ES-I3 (cell line): ENCODE results near the gene SON.

ENCODE experiments used
- H3K36me3 ChIP-seq: 2 replicates; pipeline ENCODE4 v1.6.1; 2013; ENCODE audit warnings: mild to moderate bottlenecking, low read length, control low read depth, moderate library complexity; ENCODE audit not compliant: insufficient read depth
- H3K4me1 ChIP-seq: 2 replicates; pipeline ENCODE4 v1.6.1; 2013; ENCODE audit warnings: mild to moderate bottlenecking, control low read depth, low read length; ENCODE audit not compliant: insufficient read depth
- H3K9ac ChIP-seq: 2 replicates; pipeline ENCODE4 v1.6.1; 2013; ENCODE audit warnings: low read depth, mild to moderate bottlenecking, low read length, moderate library complexity
- H3K9me3 ChIP-seq: 2 replicates; pipeline ENCODE4 v1.6.1; 2013; ENCODE audit warnings: mild to moderate bottlenecking, low read length, moderate library complexity; ENCODE audit not compliant: control insufficient read depth, insufficient read depth

The SON gene

GRCh38 chr21:33531007-33531406 is 11.8 kb upstream of the SON start:
- H3K9me3 ChIP-seq: no peaks in the 10 kb centered on the region

DNA sequence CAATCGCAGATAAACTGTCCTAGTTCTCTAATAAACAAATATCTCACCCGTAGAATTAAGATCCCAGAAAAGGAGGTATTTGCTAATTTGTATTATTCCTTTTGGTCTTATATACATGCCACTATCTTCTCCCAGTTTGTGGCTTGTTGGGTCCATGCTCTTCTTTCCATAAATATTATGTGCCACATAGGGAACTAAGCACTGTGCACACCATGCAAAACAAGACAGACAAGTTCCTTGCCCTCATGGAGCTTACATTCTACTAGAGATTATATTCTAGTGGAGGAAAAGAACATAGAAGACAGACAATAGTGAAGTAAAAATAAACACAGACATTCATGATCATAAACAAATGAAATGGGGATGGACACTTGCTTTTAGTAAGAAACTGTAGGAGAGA is 5.6 kb upstream of the SON start:
- Histone ChIP-seq H3K4me1 (no peaks in the 10 kb centered on the region), H3K36me3 (peaks cover 51% of the 10 kb centered on the region), H3K9me3 (no peaks in the 10 kb centered on the region), H3K9ac (no peak overlapping the region)

More at GRCh38 chr21:33531007-33531406, 11.8 kb upstream of the SON start:
- H3K4me1 ChIP-seq: no peaks in the 10 kb centered on the region
- H3K36me3 ChIP-seq: peaks cover 67% of the 10 kb centered on the region
- no peak overlapping the region for H3K9ac ChIP-seq

DNA sequence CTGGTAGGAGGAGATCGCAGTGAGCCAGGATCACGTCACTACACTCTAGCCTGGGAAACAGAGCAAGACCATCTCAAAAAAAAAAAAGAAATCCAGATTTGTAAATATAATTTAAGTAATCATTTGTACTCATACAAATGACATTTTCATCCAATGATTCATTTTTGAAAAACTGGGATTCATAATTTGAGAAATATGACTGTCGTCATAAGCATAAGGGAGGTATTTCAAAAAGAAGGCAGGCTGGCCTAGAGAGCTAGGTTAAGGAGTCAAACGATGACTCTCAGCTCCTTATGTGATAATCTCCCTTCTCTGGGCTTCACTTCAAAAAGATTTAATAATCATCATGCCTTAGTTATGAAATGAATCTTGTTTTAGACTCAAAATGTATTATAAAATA is 3.2 kb upstream of the SON start:
- Histone ChIP-seq H3K4me1 (no peaks in the 10 kb centered on the region), H3K36me3 (peaks cover 36% of the 10 kb centered on the region), H3K9ac (no peak overlapping the region)

DNA sequence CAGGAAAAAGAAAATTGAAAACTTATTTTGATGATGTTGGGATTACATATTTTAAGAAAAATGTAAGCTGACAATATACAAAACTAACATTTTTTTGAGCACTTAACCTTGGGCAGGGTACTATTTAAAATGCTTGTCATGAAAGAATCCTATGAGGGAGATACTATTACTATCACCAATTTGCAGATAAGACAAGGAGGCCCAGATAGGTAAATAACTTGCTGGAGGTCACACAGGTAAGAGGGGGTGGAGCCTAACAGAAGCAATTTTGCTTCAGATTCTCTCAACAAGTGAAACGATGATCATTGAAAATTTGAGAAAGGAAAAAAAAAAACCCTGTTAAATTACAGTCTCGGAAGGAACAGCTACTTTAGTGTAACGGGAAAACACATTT is 2.1 kb upstream of the SON start:
- peak overlapping the region; percentile 98; the same call in 1 of the 2 replicates for H3K9ac ChIP-seq
- H3K36me3 ChIP-seq: peaks cover 26% of the 10 kb centered on the region
- H3K4me1 ChIP-seq: no peaks in the 10 kb centered on the region
- H3K9me3 ChIP-seq: no peaks in the 10 kb centered on the region

More for the DNA sequence above, 3.2 kb upstream of the SON start:
- H3K9me3 ChIP-seq: no peaks in the 10 kb centered on the region

DNA sequence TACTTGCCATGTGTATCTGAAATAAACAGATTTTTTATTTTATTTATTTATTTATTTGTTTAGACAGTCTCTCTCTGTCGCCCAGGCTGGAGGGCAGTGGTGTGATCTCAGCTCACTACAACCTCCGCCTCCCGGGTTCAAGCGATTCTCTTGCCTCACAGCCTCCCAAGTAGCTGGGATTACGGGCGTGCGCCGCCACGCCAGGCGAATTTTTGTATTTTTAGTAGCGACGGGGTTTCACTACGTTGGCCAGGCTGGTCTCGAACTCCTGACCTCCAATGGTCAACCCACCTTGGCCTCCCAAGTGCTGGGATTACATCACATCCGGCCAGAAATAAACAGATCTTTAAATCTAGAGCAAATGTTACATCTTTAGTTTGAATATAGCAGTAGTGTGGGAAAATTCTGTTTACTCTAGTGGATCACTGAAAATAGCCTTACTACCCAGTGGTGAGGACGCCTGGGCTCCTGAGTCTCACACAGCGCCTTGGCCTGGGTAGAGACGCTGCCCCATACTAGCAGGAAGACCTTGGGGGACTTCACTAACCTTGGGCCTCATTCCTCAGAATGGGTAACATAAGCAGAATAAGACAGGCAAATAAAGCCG is 1.6 kb upstream of the SON start:
- peaks cover 22% of the 10 kb centered on the region for H3K36me3 ChIP-seq
- H3K4me1 ChIP-seq: no peaks in the 10 kb centered on the region
- peak overlapping the region; percentile 98 for H3K9ac ChIP-seq
- no peaks in the 10 kb centered on the region for H3K9me3 ChIP-seq

DNA sequence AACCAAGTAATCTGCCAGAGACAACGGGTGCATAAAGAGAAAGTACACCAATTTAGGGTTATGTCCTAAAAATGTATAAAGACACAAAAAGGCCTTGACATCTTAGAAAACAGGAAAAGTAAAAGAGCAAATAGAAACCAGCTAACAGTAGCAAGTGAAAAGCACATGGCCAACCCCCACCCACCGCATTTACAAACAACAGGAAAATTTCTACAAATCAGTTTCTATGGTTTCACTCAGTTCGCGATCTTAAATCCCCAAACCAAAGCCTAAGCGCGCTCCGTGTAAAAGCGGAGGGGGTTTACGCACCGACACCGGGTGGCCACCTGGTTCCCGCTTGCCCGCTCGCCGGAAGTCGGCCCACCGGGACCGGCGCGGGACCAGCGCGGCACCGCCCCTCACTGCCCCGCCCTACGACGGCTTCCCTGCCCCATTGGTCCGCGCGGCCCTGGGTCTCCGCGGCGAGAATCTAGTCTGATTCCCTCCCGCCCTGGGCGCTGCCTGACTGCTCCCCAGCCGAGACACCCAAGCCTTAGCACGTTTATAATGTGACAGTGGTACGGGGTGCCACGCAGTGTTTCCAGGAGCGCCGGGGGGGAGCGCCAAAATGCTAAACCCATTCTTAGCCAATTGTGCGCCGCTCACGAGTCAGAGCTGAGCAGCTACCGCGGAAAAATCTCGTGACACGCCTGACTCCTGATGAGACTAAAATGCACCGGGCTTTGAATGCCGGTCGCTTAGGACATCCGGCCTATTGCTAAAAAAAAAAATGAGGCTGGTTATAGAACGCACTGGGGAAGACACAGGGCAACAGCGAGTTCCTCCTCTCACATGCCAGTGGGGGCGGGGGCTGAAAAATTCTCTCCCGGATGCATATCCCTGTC is 840 bp upstream of the SON start, which contains the start of gene GART:
TSS of gene GART (minus strand) at position 362 of the 884 bp plus-strand sequence. CDS start 2,802 bp downstream, outside the sequence.
- Histone ChIP-seq H3K36me3 (peaks cover 16% of the 10 kb centered on the region), H3K4me1 (no peaks in the 10 kb centered on the region), H3K9ac (peak within 1 kb of the TSS; percentile 98), H3K9me3 (no peaks in the 10 kb centered on the region)

DNA sequence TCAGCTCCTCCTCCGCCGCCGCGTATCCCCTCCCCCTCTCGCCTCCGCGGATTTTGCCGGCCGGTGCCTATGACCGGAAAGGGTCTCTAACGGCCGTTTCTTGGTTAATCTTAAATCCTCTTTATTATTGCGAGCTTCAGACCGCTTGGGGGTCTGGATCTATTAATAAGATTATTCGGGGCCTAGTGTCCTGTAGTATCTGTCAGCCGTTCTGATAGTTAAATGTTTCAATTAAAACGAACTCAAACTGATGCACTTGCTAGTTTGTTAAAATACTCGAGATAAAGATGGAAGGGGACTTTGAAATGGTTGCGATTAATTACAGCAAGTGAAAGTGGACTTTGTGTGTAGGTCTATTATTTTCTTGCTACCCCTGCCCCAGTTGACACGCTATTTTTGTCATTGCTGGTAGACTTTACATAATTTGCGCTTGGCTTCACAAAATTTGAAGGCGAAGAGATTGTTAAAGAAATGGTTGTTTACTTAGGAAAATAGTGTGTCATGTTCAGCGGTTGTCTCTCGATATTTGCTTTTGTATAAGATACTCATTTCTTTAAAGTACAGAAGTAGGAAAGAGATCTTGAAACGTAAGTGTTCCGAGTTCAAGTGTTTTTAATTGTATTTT is 779 bp downstream of the SON start:
- Histone ChIP-seq H3K36me3 (no peaks in the 10 kb centered on the region), H3K9me3 (no peaks in the 10 kb centered on the region), H3K9ac (peak overlapping the region; percentile 98), H3K4me1 (no peaks in the 10 kb centered on the region)

DNA sequence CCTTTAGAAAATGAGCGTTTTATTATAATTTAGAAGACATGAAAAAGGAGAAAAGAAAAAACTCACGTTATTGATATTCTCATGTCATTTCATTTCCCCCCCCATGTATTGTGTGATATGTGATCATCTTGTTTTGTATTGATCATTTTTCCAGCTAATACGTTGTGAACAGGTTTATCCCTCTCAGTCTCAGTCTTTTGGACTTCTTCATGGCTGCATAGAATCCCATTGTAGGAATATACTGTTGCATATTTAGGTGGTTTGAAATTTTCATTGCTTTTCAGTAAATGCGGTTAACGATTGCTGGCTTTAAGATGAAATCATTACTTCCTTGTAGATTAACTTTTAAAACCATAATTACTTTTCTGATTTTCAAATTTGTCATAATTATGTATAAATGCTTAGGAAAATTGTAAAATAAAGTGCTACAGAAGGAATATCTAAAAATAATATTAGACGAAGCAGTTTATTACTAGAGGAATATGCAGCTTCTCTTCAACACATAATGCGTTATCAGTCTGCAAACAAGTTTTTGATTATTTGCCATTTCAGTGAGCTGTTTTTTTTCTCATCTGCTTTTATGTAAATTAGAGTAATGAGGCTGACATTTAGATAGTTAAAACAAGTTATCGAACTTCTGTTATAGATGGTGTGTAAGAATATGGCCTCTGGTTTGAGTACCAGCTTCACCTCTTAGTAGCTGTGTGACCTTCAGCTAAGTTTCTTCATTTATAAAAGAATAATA is 1.8 kb downstream of the SON start:
- peaks cover 2% of the 10 kb centered on the region for H3K36me3 ChIP-seq
- H3K4me1 ChIP-seq: no peaks in the 10 kb centered on the region
- no peaks in the 10 kb centered on the region for H3K9me3 ChIP-seq
- peak overlapping the region; percentile 98 for H3K9ac ChIP-seq

DNA sequence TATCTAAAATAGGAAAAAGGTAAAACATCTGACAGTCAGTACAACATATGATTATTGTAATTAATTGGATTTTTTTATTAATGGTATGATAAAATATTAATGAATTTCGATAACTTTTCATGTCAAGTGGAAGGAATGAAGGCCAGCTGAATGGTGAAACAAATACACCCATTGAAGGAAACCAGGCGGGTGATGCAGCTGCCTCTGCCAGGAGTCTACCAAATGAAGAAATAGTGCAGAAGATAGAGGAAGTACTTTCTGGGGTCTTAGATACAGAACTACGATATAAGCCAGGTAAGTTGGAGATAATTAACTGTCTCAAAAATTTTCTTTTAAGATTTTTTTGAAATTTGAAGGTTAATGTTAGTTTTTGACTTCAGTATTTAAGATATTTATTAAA is 3.2 kb downstream of the SON start:
- H3K9ac ChIP-seq: no peak overlapping the region
- peaks cover 11% of the 10 kb centered on the region for H3K36me3 ChIP-seq
- no peaks in the 10 kb centered on the region for H3K9me3 ChIP-seq
- H3K4me1 ChIP-seq: no peaks in the 10 kb centered on the region

GRCh38 chr21:33549848-33550771 is 7.3 kb downstream of the SON start:
- Histone ChIP-seq H3K4me1 (no peaks in the 10 kb centered on the region), H3K9ac (no peak overlapping the region), H3K9me3 (no peaks in the 10 kb centered on the region), H3K36me3 (peaks cover 48% of the 10 kb centered on the region)

DNA sequence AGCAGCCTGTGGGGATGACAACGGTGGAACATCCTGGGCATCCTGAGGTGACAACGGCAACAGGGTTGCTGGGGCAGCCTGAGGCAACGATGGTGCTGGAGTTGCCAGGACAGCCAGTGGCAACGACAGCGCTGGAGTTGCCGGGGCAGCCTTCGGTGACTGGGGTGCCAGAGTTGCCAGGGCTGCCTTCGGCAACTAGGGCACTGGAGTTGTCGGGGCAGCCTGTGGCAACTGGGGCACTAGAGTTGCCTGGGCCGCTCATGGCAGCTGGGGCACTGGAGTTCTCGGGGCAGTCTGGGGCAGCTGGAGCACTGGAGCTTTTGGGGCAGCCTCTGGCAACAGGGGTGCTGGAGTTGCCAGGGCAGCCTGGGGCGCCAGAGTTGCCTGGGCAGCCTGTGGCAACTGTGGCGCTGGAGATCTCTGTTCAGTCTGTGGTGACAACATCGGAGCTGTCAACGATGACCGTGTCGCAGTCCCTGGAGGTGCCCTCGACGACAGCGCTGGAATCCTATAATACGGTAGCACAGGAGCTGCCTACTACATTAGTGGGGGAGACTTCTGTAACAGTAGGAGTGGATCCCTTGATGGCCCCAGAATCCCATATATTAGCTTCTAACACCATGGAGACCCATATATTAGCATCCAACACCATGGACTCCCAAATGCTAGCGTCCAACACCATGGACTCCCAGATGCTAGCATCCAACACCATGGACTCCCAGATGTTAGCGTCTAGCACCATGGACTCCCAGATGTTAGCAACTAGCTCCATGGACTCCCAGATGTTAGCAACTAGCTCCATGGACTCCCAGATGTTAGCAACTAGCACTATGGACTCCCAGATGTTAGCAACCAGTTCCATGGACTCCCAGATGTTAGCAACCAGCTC is 8.2 kb downstream of the SON start:
- H3K4me1 ChIP-seq: no peaks in the 10 kb centered on the region
- H3K9ac ChIP-seq: no peak overlapping the region
- H3K36me3 ChIP-seq: peaks cover 50% of the 10 kb centered on the region
- no peaks in the 10 kb centered on the region for H3K9me3 ChIP-seq

GRCh38 chr21:33551664-33552063 is 8.8 kb downstream of the SON start:
- Histone ChIP-seq H3K36me3 (peaks cover 51% of the 10 kb centered on the region), H3K9ac (no peak overlapping the region), H3K4me1 (no peaks in the 10 kb centered on the region), H3K9me3 (no peaks in the 10 kb centered on the region)
